Effector memory CD8-positive, alpha-beta T cell (primary cell): ENCODE results near the gene SAP30L.

Experiments used
- ATAC-seq: fragments of 150-1000 bp; cut with Tn5 transposase; replicated peaks from 2 replicates; pipeline ENCODE4 v1.10.0; 2021; ENCODE audit warnings: mild to moderate bottlenecking, moderate library complexity
- DNase-seq, 3 experiments: peaks; one replicate each; pipeline ENCODE4 v3.0.0; 2021
- H3K27ac Mint-ChIP-seq, 2 donors: one replicate each; pipeline ENCODE4 v1.8.0; 2022; ENCODE audit warnings: mild to moderate bottlenecking in 2 of 2, mixed read lengths in 2 of 2, moderate library complexity in 2 of 2
- H3K27me3 Mint-ChIP-seq, 2 donors: one replicate each; pipeline ENCODE4 v1.8.0; 2022; ENCODE audit warnings: mixed read lengths in 2 of 2
- H3K36me3 Mint-ChIP-seq: one replicate; pipeline ENCODE4 v1.8.0; 2022; ENCODE audit warnings: mild to moderate bottlenecking, moderate library complexity, mixed read lengths; ENCODE audit not compliant: insufficient read depth
- H3K4me1 Mint-ChIP-seq, 2 donors: one replicate each; pipeline ENCODE4 v1.8.0; 2022; ENCODE audit warnings: low read depth in 2 of 2, mixed read lengths in 2 of 2
- H3K4me3 Mint-ChIP-seq, 2 donors: one replicate each; pipeline ENCODE4 v1.8.0; 2022; ENCODE audit warnings: mild to moderate bottlenecking in 2 of 2, mixed read lengths in 2 of 2, moderate library complexity in 2 of 2
- H3K9me3 Mint-ChIP-seq, 2 donors: one replicate each; pipeline ENCODE4 v1.8.0; 2022; ENCODE audit warnings: mixed read lengths in 2 of 2

The SAP30L gene

GRCh38 chr5:154430961-154431630 lies 14.7 kb upstream of the SAP30L start:
- no peak overlapping the region for H3K4me3 Mint-ChIP-seq
- peaks cover 12% of the 10 kb centered on the region in 2 donors for H3K4me1 Mint-ChIP-seq
- H3K27ac Mint-ChIP-seq = peak overlapping the region in 1 of 2 donors; percentile 14
- ATAC-seq (no peak), DNase-seq (no peak)
- no peaks in the 10 kb centered on the region for H3K9me3 Mint-ChIP-seq
- H3K27me3 Mint-ChIP-seq = no peaks in the 10 kb centered on the region
- peaks cover 14% of the 10 kb centered on the region for H3K36me3 Mint-ChIP-seq

- H3K27me3 Mint-ChIP-seq = no peaks in the 10 kb centered on the region
- no peak for ATAC-seq
- H3K9me3 Mint-ChIP-seq = no peaks in the 10 kb centered on the region
- H3K27ac Mint-ChIP-seq = no peak overlapping the region
- no peak overlapping the region for H3K4me3 Mint-ChIP-seq
- H3K4me1 Mint-ChIP-seq = peaks cover 8 to 16% of the 10 kb centered on the region in 2 donors
- DNase-seq = no peak
- peaks cover 48% of the 10 kb centered on the region for H3K36me3 Mint-ChIP-seq
Measured at GRCh38 chr5:154435226-154435625, 10.6 kb upstream of the SAP30L start.

DNA sequence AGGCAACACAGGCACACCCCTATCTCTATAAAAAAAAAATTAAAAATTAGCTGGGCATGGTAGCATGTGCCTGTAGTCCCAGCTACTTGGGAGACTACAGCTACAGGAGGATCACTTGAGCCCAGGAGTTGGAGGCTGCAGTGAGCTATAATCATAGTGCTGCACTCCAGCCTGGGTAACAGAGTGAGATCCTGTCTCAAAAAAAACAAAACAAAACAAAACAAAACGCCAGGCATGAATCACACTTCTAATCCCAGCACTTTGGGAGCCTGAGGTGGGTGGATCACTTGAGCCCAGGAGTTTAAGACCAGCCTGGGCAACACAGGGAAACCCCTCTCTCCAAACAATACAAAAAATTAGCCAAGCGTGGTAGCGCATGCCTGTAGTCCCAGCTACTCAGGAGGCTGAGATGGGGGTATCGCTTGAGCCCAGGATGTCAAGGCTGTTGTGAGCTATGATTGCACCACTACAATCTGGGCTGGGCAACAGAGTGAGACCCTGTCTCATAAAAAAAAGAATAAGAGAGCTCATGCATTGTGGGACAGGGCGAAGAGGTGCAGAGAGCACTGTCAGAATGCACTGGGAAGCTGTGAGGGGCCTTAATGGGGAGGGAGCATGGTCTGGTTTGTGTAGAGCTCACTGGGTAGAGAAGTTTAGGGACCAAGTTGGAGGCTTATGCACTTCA lies 8.4 kb upstream of the SAP30L start:
- peaks cover 68% of the 10 kb centered on the region for H3K36me3 Mint-ChIP-seq
- ATAC-seq (no peak), DNase-seq (no peak)
- no peaks in the 10 kb centered on the region for H3K27me3 Mint-ChIP-seq
- H3K4me3 Mint-ChIP-seq = no peak overlapping the region
- peaks cover 6 to 14% of the 10 kb centered on the region in 2 donors for H3K4me1 Mint-ChIP-seq
- no peaks in the 10 kb centered on the region for H3K9me3 Mint-ChIP-seq
- no peak overlapping the region for H3K27ac Mint-ChIP-seq

- H3K4me3 Mint-ChIP-seq = no peak overlapping the region
- H3K36me3 Mint-ChIP-seq = peaks cover 71% of the 10 kb centered on the region
- H3K27ac Mint-ChIP-seq = no peak overlapping the region
- H3K9me3 Mint-ChIP-seq = no peaks in the 10 kb centered on the region
- no peaks in the 10 kb centered on the region for H3K27me3 Mint-ChIP-seq
- DNase-seq (no peak), ATAC-seq (no peak)
- peaks cover 17 to 25% of the 10 kb centered on the region in 2 donors for H3K4me1 Mint-ChIP-seq
Measured at GRCh38 chr5:154440540-154440939, 5.3 kb upstream of the SAP30L start.

- Mint-ChIP-seq H3K4me1 (peaks cover 24 to 29% of the 10 kb centered on the region in 2 donors), H3K36me3 (peaks cover 57% of the 10 kb centered on the region), H3K27ac (no peak overlapping the region)
Measured at GRCh38 chr5:154442801-154443200, 3.0 kb upstream of the SAP30L start.

GRCh38 chr5:154444556-154445421 lies 1.0 kb upstream of the SAP30L start:
- no peaks in the 10 kb centered on the region for H3K9me3 Mint-ChIP-seq
- peak overlapping the region; percentile 93 to 100 for H3K4me3 Mint-ChIP-seq
- no peak for ATAC-seq
- H3K4me1 Mint-ChIP-seq = peaks cover 34 to 37% of the 10 kb centered on the region in 2 donors
- peak in 1 of 3 experiments; percentile 2 for DNase-seq
- H3K27ac Mint-ChIP-seq = peak overlapping the region; percentile 95 to 96
- H3K27me3 Mint-ChIP-seq = no peaks in the 10 kb centered on the region
- peaks cover 39% of the 10 kb centered on the region for H3K36me3 Mint-ChIP-seq

More at GRCh38 chr5:154442801-154443200, 3.0 kb upstream of the SAP30L start:
- Mint-ChIP-seq H3K4me3 (no peak overlapping the region), H3K27me3 (no peaks in the 10 kb centered on the region), H3K9me3 (no peaks in the 10 kb centered on the region)
- no peak for DNase-seq
- ATAC-seq = no peak

GRCh38 chr5:154446195-154447088 lies 645 bp downstream of the SAP30L start:
- Mint-ChIP-seq H3K9me3 (no peaks in the 10 kb centered on the region), H3K27ac (peak overlapping the region; percentile 95 to 96), H3K27me3 (no peaks in the 10 kb centered on the region), H3K4me3 (peak overlapping the region; percentile 84 to 88), H3K36me3 (peaks cover 23% of the 10 kb centered on the region), H3K4me1 (peaks cover 38 to 44% of the 10 kb centered on the region in 2 donors)
- ATAC-seq (no peak), DNase-seq (peak; percentile 31 to 35 (median 31))

GRCh38 chr5:154447089-154447725 lies 1.4 kb downstream of the SAP30L start:
- no peak for DNase-seq
- Mint-ChIP-seq H3K9me3 (no peaks in the 10 kb centered on the region), H3K4me1 (peaks cover 35 to 44% of the 10 kb centered on the region in 2 donors), H3K4me3 (peak overlapping the region; percentile 84 to 88), H3K27ac (peak overlapping the region; percentile 87 to 90), H3K36me3 (peaks cover 18% of the 10 kb centered on the region), H3K27me3 (no peaks in the 10 kb centered on the region)
- ATAC-seq = no peak

- Mint-ChIP-seq H3K36me3 (peaks cover 35% of the 10 kb centered on the region), H3K9me3 (no peaks in the 10 kb centered on the region), H3K27me3 (no peaks in the 10 kb centered on the region), H3K4me3 (peak overlapping the region in 1 of 2 donors; percentile 84), H3K4me1 (peaks cover 29 to 38% of the 10 kb centered on the region in 2 donors), H3K27ac (no peak overlapping the region)
- DNase-seq (no peak), ATAC-seq (no peak)
Measured at GRCh38 chr5:154449786-154450185, 4.0 kb downstream of the SAP30L start.

DNA sequence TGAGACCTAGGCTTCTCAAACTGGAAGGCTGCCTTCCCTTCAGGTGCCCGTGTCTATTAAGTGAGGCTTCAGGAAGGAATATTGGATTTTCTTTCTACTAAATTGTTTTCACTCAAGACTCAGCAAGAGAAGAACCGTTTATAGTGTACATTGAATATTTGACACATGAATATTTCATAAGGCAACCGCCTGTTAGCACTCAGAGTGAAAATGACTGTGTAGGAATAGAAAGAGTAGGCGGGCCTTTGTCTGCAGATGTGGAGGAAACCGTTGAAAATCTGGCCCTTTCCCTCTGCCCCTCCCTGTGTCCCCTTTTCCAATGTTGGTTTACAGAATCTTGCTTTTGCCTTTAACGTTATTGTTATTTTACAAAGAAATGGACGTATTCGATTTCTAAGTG lies 6.2 kb downstream of the SAP30L start:
- H3K9me3 Mint-ChIP-seq = no peaks in the 10 kb centered on the region
- H3K27ac Mint-ChIP-seq = no peak overlapping the region
- peaks cover 21 to 28% of the 10 kb centered on the region in 2 donors for H3K4me1 Mint-ChIP-seq
- DNase-seq (no peak), ATAC-seq (no peak)
- no peaks in the 10 kb centered on the region for H3K27me3 Mint-ChIP-seq
- H3K4me3 Mint-ChIP-seq = no peak overlapping the region
- peaks cover 47% of the 10 kb centered on the region for H3K36me3 Mint-ChIP-seq

GRCh38 chr5:154455585-154455984 lies 9.8 kb downstream of the SAP30L start:
- Mint-ChIP-seq H3K36me3 (peaks cover 54% of the 10 kb centered on the region), H3K27me3 (no peaks in the 10 kb centered on the region), H3K4me3 (no peak overlapping the region), H3K27ac (no peak overlapping the region), H3K4me1 (peaks cover 2 to 7% of the 10 kb centered on the region in 2 donors), H3K9me3 (no peaks in the 10 kb centered on the region)
- ATAC-seq (no peak), DNase-seq (no peak)

DNA sequence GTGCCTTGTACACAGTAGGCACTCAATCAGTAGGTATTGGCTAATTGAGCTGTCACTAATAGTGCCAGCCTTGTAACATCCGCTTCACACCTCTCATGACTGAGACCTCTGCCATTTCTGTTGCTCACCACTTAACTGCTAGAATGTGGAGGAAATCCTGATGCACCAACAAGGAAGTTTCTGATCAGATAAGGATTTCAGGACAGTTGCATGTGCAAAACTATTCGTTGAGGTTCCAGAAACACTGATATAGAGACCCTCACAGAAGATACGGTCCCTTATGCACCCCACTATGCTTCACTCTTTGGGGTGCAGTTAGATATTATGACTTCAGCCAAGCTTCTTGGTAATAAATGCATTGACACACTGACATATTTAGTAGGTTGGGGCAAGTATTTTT lies 10.7 kb downstream of the SAP30L start:
- Mint-ChIP-seq H3K27me3 (no peaks in the 10 kb centered on the region), H3K4me3 (no peak overlapping the region), H3K9me3 (no peaks in the 10 kb centered on the region), H3K36me3 (peaks cover 54% of the 10 kb centered on the region), H3K4me1 (peaks cover 1 to 3% of the 10 kb centered on the region in 2 donors), H3K27ac (no peak overlapping the region)
- ATAC-seq (no peak), DNase-seq (no peak)
